UCSD-AML1 (cell line): Measurements from ENCODE around the gene INHBC.

Source experiments
- DNase-seq: peaks from one replicate; lab custom pipeline; 2025; ENCODE audit not compliant: unreplicated experiment; lab: John Stamatoyannopoulos, UW

INHBC gene

DNA sequence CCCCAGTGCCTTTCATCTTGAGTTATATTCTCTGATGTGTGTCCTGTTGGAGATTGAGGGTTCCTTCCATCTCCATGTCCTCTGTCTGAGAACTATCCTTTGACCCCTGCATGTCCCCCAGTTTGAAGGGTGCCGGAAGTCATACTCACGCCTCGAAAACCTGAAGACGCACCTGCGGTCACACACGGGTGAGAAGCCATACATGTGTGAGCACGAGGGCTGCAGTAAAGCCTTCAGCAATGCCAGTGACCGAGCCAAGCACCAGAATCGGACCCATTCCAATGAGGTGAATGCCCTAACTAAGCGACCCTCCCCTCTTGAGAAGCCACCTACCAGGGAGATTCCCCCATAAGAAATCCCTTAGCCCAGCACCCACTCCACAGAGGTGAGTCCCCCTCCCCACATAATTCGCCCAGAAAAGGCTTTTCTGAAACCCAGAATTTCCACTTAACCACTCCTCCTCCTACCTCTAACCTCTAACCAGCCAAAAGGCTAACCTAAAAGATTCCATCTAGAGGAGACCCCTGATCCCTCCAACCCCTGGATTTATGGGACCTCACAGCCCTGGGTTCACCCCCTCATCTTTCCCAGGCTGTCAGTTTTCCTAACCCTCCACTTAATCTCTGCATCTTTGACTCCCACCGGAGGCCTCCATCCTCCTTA, 32.8 kb downstream of the INHBC start:
- DNase-seq, result no peak

DNA sequence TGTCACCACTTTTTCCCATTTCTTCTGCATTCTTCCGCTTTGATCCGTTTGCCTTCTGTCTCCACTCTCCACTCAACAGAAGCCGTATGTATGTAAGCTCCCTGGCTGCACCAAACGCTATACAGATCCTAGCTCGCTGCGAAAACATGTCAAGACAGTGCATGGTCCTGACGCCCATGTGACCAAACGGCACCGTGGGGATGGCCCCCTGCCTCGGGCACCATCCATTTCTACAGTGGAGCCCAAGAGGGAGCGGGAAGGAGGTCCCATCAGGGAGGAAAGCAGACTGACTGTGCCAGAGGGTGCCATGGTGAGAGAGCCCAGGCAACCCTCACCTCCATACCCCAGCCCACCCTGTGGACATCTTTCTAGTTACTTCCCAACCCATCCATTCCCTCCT, 33.3 kb downstream of the INHBC start:
- DNase-seq, result no peak

DNA sequence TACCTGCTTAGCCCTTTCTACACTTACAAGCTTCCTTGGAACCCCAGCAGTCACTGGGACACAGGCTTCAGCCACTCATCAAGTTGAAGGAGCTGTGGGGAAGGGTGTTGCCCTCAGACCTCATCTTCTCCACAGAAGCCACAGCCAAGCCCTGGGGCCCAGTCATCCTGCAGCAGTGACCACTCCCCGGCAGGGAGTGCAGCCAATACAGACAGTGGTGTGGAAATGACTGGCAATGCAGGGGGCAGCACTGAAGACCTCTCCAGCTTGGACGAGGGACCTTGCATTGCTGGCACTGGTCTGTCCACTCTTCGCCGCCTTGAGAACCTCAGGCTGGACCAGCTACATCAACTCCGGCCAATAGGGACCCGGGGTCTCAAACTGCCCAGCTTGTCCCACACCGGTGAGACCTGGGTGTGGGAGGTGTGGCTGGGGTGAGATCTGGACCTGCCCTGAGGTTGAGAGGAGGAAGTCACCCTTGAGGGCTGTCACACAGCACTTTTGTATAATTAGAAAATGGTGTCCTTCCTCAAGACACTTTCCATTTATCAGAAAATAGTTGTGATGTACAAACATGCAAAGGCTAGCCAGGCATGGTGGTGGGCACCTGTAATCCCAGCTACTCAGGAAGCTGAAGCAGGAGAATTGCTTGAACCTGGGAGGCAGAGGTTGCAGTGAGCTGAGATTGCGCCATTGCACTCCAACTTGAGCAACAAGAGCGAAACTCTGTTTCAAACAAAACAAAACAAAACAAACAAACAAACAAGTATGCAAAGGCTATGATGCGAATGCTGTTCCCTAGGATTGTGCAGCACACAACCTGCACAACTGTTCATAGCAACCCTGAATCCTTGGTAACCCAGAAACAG, 34.9 kb downstream of the INHBC start:
- DNase-seq, result no peak

DNA sequence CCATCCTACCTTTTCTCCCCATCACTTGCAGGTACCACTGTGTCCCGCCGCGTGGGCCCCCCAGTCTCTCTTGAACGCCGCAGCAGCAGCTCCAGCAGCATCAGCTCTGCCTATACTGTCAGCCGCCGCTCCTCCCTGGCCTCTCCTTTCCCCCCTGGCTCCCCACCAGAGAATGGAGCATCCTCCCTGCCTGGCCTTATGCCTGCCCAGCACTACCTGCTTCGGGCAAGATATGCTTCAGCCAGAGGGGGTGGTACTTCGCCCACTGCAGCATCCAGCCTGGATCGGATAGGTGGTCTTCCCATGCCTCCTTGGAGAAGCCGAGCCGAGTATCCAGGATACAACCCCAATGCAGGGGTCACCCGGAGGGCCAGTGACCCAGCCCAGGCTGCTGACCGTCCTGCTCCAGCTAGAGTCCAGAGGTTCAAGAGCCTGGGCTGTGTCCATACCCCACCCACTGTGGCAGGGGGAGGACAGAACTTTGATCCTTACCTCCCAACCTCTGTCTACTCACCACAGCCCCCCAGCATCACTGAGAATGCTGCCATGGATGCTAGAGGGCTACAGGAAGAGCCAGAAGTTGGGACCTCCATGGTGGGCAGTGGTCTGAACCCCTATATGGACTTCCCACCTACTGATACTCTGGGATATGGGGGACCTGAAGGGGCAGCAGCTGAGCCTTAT, 35.8 kb downstream of the INHBC start:
- DNase-seq, result no peak

DNA sequence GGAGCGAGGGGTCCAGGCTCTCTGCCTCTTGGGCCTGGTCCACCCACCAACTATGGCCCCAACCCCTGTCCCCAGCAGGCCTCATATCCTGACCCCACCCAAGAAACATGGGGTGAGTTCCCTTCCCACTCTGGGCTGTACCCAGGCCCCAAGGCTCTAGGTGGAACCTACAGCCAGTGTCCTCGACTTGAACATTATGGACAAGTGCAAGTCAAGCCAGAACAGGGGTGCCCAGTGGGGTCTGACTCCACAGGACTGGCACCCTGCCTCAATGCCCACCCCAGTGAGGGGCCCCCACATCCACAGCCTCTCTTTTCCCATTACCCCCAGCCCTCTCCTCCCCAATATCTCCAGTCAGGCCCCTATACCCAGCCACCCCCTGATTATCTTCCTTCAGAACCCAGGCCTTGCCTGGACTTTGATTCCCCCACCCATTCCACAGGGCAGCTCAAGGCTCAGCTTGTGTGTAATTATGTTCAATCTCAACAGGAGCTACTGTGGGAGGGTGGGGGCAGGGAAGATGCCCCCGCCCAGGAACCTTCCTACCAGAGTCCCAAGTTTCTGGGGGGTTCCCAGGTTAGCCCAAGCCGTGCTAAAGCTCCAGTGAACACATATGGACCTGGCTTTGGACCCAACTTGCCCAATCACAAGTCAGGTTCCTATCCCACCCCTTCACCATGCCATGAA, 36.5 kb downstream of the INHBC start:
- DNase-seq, result no peak

DNA sequence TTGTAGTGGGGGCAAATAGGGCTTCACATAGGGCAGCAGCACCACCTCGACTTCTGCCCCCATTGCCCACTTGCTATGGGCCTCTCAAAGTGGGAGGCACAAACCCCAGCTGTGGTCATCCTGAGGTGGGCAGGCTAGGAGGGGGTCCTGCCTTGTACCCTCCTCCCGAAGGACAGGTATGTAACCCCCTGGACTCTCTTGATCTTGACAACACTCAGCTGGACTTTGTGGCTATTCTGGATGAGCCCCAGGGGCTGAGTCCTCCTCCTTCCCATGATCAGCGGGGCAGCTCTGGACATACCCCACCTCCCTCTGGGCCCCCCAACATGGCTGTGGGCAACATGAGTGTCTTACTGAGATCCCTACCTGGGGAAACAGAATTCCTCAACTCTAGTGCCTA, 37.1 kb downstream of the INHBC start:
- DNase-seq, result no peak

DNA sequence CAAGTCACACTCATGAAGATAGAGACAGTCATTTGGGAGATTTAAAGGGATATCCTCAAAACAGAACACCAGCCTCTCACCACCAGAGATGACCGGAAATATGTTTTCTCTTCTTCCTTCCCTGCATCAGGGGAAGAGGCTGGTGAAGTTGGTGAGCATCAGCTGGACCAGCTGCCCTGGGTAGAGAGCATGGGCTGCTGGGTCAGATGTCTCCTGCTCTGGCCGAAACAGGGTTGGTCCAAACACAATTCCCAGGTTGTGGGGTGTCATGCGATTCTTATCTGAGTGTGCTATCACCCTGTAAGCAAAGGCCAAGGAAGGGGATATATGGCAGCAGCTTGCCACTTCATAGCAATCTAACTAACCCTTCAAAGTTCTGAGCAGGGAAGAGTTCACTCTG, 37.8 kb downstream of the INHBC start:
- no peak for DNase-seq

DNA sequence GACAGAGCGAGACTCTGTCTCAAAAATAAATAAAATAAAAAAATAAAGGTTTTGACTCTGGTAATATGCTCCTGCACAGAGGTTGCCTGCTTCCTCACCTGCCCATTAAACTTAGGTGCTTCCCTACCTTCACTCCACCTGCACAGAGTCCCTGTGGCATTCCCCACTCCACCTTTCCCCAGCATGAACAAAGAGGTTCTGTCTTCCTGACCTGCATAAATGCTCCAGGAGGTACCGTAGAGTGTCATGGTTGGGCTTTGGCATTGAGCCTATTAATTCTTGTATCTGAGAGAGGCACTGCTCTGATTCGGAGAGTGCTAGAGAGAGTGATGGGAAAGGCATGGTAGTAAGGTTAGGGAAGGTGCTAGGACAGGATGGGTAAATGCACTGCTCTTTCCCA, 38.8 kb downstream of the INHBC start:
- DNase-seq, result no peak

DNA sequence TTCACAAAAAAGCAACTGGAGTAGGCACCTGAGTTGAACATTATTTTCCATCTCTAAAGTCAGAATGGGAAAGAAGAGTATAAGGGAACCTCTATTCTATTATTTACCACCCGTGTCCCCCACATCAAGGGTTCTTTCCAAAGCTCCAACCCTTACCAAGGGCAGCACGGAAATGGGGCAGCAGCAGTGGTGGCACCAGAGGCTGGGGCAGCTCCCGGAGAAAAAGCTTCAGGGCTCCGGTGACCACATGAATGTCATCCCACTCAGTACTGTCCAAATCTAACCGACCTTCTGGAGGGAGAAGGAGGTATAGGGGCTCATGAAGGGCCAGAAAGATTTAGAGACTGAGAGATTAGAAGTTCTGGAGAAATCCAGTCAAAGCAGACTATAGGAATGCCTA, 39.3 kb downstream of the INHBC start:
- DNase-seq, result no peak

DNA sequence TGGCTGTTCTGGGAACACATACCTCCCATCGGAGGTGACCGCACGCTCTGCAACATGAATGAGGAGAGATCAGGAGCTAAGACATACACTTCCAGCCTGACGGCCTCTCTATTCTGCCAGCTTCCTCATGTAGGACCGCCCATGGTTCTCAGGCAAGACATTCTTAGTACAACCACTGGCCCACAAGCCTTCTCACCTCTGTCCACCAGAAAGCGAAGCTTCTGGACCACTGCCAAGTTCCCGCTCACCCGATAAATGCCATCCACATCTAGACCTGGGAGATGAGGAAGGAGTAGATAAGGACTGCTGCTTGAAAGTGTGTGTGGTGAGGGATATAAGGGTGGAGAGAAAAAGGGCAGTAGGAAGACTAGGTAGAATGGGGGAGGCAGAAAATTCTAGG, 39.8 kb downstream of the INHBC start:
- DNase-seq, result no peak

DNA sequence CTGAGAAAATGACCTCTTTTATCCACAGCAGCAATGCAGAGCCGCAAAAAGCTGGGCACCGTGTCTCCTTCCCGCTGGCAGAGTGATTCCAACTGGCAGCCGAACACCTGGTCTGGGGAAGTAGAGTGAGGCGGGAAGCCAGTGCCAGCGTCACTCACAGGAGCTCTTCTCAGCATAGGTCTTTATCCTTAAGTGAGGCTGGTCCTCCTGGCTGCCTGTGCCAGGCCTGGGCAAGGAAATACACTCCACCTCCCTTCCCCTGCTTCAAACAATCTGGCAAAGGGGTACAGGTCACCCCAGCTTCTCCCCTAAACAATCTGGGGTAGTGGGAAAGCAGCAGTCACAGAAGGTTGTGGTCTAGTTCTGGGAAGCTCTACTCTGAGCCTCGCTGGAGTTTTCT, 40.3 kb downstream of the INHBC start:
- DNase-seq, result no peak

DNA sequence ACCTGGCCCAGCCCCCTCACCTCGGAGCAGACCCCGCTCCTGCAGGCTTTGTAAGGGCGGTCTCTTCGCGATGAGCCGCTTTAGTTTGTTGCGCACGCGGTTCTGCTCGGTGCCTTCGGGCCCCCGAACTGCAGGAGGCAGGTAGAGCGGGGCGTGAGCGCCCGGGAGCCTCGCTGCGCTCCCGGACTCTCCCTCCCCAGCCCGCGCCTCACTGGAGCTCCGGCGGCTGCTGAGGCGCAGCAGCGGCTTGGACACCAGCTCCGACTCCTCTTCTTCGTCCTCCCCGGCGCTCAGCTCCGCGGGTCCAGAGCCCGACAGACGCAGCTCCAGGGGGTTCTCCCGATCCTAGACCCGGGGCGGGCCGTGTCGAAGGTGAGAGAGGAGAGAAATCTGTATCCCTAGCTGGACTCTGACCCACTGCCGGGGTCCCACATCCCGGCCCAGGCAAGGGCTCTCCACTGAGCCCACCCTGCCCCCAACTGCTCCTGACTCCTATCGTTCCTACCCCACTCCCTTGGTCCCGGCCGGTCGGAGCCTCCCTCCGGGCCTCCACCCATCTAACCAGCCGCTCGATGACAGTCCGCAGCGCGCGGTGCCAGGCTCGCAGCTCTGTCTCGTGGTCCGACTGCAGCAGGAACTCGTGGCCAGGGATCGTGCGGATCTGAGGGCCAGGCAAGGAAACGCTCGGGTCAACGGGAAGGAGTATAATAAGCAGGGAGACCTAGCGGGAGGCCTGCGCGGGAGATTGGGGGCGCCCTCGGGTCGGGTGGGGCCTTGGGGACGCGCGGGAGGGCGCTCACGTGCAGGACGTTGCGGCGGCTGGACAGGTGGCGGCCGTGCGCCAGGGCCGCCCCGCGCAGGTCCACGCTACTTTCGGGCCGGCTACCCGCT, 40.9 kb downstream of the INHBC start:
- no peak for DNase-seq

DNA sequence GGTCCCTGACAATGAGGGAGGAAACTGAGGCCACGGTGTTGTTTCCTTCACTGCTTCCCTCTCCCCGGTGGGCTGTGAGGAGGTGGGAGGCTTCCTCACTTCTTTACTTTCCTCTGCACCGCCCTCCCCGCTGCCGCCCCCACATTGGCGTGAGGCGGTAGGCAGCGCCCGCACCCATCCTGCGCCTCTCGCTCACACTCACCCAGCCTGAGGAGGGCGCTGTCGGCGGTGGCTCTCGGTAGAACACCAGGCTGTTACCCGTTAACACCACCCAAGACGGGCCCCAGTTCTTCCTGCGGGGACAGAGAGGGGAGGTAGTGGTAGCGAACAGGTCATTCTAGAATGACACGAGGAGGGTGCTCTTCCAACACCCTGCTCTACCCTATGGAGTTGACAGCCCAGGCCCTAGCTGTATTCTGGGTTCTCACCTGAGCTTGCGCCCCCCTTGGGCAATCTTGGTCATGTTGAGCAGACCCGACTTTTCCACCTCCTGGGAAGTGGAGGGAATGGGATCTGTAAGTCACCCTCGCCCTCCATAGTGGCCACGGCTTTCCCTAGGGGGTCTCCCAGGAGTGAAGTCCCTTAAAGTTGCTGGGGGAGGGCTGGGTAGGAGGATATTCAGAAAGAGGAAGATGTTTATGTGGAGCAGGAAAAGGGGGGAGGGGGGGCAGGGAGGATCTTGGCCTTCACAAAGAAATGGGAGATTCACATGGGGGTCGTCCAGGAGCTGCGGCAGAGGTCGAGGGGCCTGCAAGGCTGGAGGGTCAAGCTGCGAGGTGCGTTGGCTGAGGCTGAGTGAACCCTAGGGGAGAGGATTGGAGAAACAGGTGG, 41.8 kb downstream of the INHBC start:
- peak; percentile 78 for DNase-seq

DNA sequence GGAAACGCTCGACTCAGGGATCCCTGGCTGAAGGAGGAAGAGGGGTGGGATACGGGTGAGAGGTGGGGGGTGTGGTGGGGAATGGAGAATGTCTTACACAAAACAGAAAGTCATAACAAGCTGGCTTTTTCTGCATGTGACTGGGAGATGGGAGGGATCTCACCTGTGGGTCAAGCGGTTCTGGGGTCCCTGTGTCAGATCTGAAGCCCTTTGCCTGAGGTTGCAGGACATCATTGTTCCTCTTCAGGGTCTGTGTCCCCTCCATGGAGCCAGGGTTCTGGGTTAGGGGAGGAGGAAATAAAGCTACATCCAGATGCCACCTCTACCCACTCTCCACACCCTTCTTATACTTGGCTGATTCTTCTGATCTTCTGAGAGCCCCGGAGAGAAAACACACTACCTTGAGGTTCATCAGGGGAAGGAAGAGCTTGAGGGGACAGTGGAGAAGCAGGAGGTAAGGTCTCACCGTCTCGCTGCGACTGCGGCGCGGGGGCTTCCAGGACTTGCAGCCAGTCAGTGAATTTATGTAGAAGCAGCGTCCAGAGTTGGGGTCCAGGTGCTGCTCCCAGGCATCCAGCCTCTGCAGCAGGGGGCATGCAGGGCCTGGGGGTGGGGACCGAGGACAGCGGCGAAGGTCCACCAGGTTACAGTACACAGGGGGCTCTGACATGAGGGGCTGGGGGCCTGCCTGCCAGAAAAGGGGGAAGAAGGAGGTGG, 42.6 kb downstream of the INHBC start:
- no peak for DNase-seq

DNA sequence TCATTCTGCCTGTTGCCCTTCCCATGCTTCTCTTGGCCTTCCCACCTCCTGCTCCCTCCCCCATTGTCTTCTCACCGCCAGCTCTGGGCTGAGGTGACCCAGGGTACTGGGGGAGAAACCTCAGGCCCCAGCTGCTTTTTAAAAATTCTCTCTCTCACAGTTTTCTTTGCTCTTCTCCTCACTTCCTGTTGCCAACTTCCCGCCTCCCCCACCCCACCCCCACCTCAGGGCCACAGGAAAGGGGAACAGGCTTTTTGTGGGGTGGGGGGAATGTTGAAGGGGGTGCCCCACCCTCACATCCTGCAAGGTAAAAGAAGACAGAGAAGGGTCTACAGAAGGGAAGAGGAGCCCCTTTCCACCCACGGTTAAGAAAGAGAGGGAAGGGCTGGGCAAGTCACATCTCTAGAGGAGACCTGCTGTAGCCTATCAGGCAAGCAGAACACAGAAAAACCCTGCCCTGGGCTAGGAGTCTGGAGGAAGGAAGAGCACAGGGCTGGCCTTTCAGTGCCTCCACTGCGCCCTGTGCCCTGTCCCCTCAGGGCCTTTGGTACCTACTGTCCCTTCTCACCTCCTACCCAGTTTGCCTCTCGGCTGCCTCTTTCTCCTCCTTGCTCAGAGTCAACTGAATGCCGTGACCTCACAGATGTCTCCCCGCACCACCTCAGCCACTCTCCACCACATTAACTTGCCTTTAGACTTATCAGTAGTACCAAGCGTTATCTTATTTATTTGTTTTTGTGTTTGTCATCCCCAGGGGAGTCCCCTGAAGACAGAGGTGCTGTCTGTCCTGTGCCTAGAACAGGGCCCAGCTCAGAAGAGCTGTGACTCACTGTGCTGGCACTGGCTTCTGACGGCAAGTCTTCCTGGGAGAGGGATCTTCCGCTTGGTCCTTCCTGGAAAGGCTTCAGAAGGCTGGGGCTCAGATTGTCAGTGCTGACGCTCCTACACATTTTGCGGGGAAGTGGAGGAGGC, 43.4 kb downstream of the INHBC start:
- DNase-seq, result peak; percentile 79

DNA sequence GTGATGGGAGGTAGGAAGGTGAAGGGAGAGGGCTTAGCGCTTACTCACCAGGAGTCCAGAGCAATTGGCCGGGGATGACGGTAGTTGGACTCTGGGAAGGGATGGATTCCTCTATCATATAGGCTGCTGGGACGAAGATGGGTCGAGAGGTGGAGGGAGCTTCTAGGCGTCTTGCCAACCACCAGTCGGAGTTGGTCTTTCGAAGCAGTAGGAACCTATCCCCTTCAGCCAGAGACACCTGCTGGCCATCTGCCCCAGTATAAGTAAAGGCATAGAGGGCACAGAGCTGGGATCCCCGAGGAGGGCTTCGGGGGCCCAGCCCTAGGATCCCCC, 44.4 kb downstream of the INHBC start:
- no peak for DNase-seq

DNA sequence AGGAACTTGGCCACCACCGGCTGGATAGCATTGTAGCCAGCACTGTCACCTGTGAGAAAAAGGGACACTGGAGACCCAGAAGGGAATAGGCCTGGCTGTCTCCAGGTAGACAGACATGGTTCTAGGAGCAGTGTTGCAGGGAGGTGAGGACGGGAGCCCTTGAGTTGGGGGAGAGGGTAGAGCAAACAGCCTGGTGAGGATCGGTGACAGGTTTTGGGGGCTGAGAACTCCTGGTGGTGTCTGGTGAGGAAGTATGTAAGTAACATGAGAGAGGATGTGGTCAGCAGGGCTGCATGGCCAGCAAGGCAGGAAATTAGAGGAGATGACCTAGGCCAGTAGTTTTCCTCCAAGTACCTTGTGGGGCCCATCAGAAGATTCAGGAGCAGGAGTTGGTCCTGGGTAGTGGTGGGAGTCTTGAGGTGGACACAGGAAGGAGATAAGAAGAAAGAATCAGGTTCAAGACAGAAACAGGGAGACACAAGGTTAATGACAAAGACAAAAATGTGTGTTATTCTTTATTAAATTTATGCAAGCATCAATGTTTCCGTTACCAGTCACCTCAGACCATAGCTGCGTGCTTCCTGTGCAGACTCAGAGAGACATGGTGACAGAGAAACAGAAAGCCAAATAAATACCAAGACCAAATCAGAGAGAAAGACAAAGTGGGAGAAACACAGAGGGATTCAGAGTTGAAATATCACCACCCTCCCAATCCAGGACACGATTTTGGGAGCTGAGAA, 45.0 kb downstream of the INHBC start, which contains the start of gene ARHGAP9:
ARHGAP9 (minus strand) TSS at position 491 of the 740 bp plus-strand sequence; CDS start at position 31, 460 bp downstream.
- peak; percentile 56 for DNase-seq
